Measurements from ENCODE around the gene PPP1R12B. TPM values are rescaled to one million over a fixed set of nuclear protein-coding genes. Genes with fewer than 3 reads are reported as not detected.

The PPP1R12B gene
- total and polyA plus RNA-seq, 4 donors, result 4.0 to 31.6 (median 9.7) TPM

DNA sequence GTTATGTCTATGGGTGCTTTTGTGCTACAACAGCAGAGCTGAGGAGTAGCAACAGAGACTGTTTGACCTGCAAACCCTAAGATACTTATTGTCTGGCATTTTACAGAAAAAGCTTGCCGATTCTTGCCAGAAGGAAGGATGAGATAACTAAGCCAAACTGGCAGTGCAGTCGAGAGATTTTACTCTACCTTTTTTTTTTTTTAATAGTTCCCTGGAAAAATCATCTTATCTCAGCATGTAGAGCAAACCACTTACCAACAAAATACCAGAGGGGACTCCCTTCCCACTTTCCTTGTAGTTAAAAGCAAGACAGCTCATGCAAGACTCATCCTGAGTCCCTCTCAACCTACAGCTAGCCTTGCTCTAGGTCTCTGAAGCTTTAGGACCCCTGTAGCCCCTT is 228.9 kb downstream of the PPP1R12B start:
- Histone ChIP-seq H3K9ac (ENCODE audit: low read depth in 1 of 2, low read length in 2 of 2) (no peak overlapping the region), H3K36me3 (ENCODE audit: control insufficient read depth in 4 of 4, insufficient read depth in 3 of 4, low read depth in 1 of 4, low read length in 3 of 4) (peaks cover 1 to 24% (median 14%) of the 10 kb centered on the region in 4 donors), H3K9me3 (ENCODE audit: control insufficient read depth in 4 of 4, low read length in 3 of 4) (no peaks in the 10 kb centered on the region), H3K4me3 (ENCODE audit: low read depth in 1 of 3, low read length in 3 of 3) (no peak overlapping the region), H3K27me3 (ENCODE audit: control insufficient read depth in 4 of 4, insufficient read depth in 4 of 4, low read length in 3 of 4) (no peaks in the 10 kb centered on the region), H3K27ac (ENCODE audit: low read depth in 1 of 2, low read length in 2 of 2) (no peak overlapping the region), H3K4me1 (ENCODE audit: control insufficient read depth in 4 of 4, insufficient read depth in 4 of 4, low read length in 3 of 4) (no peaks in the 10 kb centered on the region)
- whole genome bisulfite sequencing, result 81% methylated on average over 2 of the region's 2 CpGs
- no peak for DNase-seq (ENCODE audit: low spot score)
- TF ChIP-seq RXRA (IDR thresholded peaks at IDR 0.05), result no peak
- TF ChIP-seq JUND (IDR thresholded peaks at IDR 0.05), result no peak
- no peak for TF ChIP-seq RAD21 (IDR thresholded peaks at IDR 0.05)
- TF ChIP-seq GABPA (IDR thresholded peaks at IDR 0.05 in 1 of 2, conservative IDR thresholded peaks at IDR 0.05 in 1 of 2), result no peak
- no peak for TF ChIP-seq NR2F2 (IDR thresholded peaks at IDR 0.05)
- TF ChIP-seq FOXA1 (IDR thresholded peaks at IDR 0.05), result no peak

GRCh38 chr1:202578001-202578504 is 229.6 kb downstream of the PPP1R12B start:
- H3K9me3 ChIP-seq (ENCODE audit: control insufficient read depth in 4 of 4, low read length in 3 of 4), result no peaks in the 10 kb centered on the region
- no peak for TF ChIP-seq RAD21 (IDR thresholded peaks at IDR 0.05)
- H3K27me3 ChIP-seq (ENCODE audit: control insufficient read depth in 4 of 4, insufficient read depth in 4 of 4, low read length in 3 of 4), result no peaks in the 10 kb centered on the region
- WGBS, result 86% methylated on average over 4 of the region's 4 CpGs
- no peak overlapping the region for H3K9ac ChIP-seq (ENCODE audit: low read depth in 1 of 2, low read length in 2 of 2)
- H3K4me1 ChIP-seq (ENCODE audit: control insufficient read depth in 4 of 4, insufficient read depth in 4 of 4, low read length in 3 of 4), result no peaks in the 10 kb centered on the region
- no peak for DNase-seq (ENCODE audit: low spot score)
- peaks cover 1 to 24% (median 12%) of the 10 kb centered on the region in 4 donors for H3K36me3 ChIP-seq (ENCODE audit: control insufficient read depth in 4 of 4, insufficient read depth in 3 of 4, low read depth in 1 of 4, low read length in 3 of 4)
- no peak overlapping the region for H3K4me3 ChIP-seq (ENCODE audit: low read depth in 1 of 3, low read length in 3 of 3)
- H3K27ac ChIP-seq (ENCODE audit: low read depth in 1 of 2, low read length in 2 of 2), result no peak overlapping the region

DNA sequence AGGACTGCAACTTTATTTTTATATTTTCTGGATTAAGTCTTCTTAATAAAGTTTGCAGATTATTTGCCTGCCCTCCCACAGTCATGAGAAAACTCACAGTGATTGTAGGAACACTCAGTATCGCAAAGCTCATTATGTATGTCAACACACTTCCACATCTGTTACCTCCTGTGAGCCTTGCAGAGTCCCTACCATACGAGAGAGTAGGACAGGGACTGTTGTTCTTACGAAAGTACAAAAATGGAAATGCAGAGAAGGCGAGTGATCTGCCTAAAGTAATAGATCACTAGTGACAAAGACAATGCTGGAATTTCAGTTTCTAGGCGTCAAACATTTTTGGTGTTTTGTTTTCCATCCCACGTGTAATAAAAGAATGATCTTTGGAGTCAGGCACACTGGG is 230.1 kb downstream of the PPP1R12B start:
- Histone ChIP-seq H3K4me1 (ENCODE audit: control insufficient read depth in 4 of 4, insufficient read depth in 4 of 4, low read length in 3 of 4) (no peaks in the 10 kb centered on the region), H3K27ac (ENCODE audit: low read depth in 1 of 2, low read length in 2 of 2) (no peak overlapping the region), H3K9ac (ENCODE audit: low read depth in 1 of 2, low read length in 2 of 2) (no peak overlapping the region)

More for the DNA sequence above, 230.1 kb downstream of the PPP1R12B start:
- TF ChIP-seq TAF1 (conservative IDR thresholded peaks at IDR 0.05) (no peak), HNF4A (conservative IDR thresholded peaks at IDR 0.05) (no peak), FOXA1 (IDR thresholded peaks at IDR 0.05) (no peak), MAX (IDR thresholded peaks at IDR 0.05) (no peak), GABPA (IDR thresholded peaks at IDR 0.05 in 1 of 2, conservative IDR thresholded peaks at IDR 0.05 in 1 of 2) (no peak), CTCF (IDR thresholded peaks at IDR 0.05; ENCODE audit: low read depth, low read length, missing input control) (no peak), RXRA (IDR thresholded peaks at IDR 0.05) (no peak), REST (IDR thresholded peaks at IDR 0.05) (no peak), HNF4G (IDR thresholded peaks at IDR 0.05) (no peak), ATF3 (IDR thresholded peaks at IDR 0.05) (no peak), YY1 (IDR thresholded peaks at IDR 0.05) (no peak), RAD21 (IDR thresholded peaks at IDR 0.05) (no peak), SP1 (IDR thresholded peaks at IDR 0.05) (no peak), FOXA2 (IDR thresholded peaks at IDR 0.05) (no peak), JUND (IDR thresholded peaks at IDR 0.05) (no peak), NR2F2 (IDR thresholded peaks at IDR 0.05) (no peak), EGR1 (IDR thresholded peaks at IDR 0.05; ENCODE audit: low read depth in 2 of 2) (no peak)
- TF ChIP-seq, protein P1, sequence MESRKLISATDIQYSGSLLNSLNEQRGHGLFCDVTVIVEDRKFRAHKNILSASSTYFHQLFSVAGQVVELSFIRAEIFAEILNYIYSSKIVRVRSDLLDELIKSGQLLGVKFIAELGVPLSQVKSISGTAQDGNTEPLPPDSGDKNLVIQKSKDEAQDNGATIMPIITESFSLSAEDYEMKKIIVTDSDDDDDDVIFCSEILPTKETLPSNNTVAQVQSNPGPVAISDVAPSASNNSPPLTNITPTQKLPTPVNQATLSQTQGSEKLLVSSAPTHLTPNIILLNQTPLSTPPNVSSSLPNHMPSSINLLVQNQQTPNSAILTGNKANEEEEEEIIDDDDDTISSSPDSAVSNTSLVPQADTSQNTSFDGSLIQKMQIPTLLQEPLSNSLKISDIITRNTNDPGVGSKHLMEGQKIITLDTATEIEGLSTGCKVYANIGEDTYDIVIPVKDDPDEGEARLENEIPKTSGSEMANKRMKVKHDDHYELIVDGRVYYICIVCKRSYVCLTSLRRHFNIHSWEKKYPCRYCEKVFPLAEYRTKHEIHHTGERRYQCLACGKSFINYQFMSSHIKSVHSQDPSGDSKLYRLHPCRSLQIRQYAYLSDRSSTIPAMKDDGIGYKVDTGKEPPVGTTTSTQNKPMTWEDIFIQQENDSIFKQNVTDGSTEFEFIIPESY (IDR thresholded peaks at IDR 0.05), result no peak
- no peak for DNase-seq (ENCODE audit: low spot score)
- H3K9me3 ChIP-seq (ENCODE audit: control insufficient read depth in 4 of 4, low read length in 3 of 4), result no peaks in the 10 kb centered on the region
- H3K36me3 ChIP-seq (ENCODE audit: control insufficient read depth in 4 of 4, insufficient read depth in 3 of 4, low read depth in 1 of 4, low read length in 3 of 4), result peaks cover 1 to 25% (median 14%) of the 10 kb centered on the region in 4 donors
- H3K4me3 ChIP-seq (ENCODE audit: low read depth in 1 of 3, low read length in 3 of 3), result no peak overlapping the region
- H3K27me3 ChIP-seq (ENCODE audit: control insufficient read depth in 4 of 4, insufficient read depth in 4 of 4, low read length in 3 of 4), result no peaks in the 10 kb centered on the region
- WGBS, result 84% methylated on average over 6 of the region's 6 CpGs

Measured in liver (tissue), 9 donors.